Osteoblast (primary cell): ENCODE measurements around the gene GPR155. TPM values are rescaled to one million over a fixed set of nuclear protein-coding genes. Genes with fewer than 3 reads are reported as not detected.

Source experiments
- DNase-seq: peaks from one replicate; pipeline ENCODE4 v3.0.0; 2011; ENCODE audit warnings: low spot score, mixed read lengths; ENCODE audit not compliant: insufficient read length; ENCODE audit errors: missing footprints
- H2AFZ ChIP-seq: 2 replicates; pipeline ENCODE4 v1.6.0; 2011; ENCODE audit warnings: mild to moderate bottlenecking, low read length
- H3K27ac ChIP-seq: 2 replicates; pipeline ENCODE4 v1.5.1; 2011; ENCODE audit warnings: mild to moderate bottlenecking, low read depth, low read length, moderate library complexity
- H3K27me3 ChIP-seq: 2 replicates; pipeline ENCODE4 v1.6.0; 2012; ENCODE audit warnings: mild to moderate bottlenecking, control low read depth, inconsistent platforms, low read length, moderate library complexity; ENCODE audit not compliant: insufficient read depth
- H3K36me3 ChIP-seq: 2 replicates; pipeline ENCODE4 v1.5.1; 2011; ENCODE audit warnings: mild to moderate bottlenecking, low read length, control low read depth, moderate library complexity; ENCODE audit not compliant: insufficient read depth
- H3K4me1 ChIP-seq: 2 replicates; pipeline ENCODE4 v1.5.1; 2011; ENCODE audit warnings: mild to moderate bottlenecking, low read length, control low read depth, moderate library complexity; ENCODE audit not compliant: insufficient read depth
- H3K4me2 ChIP-seq: 2 replicates; pipeline ENCODE4 v1.6.0; 2011; ENCODE audit warnings: mild to moderate bottlenecking, low read length; ENCODE audit not compliant: insufficient read depth
- H3K4me3 ChIP-seq: fragments of 200-600 bp; sonication (generic); 3 replicates; pipeline ENCODE4 v1.5.1; 2012; ENCODE audit warnings: mild to moderate bottlenecking, low read length, inconsistent platforms; ENCODE audit not compliant: insufficient read depth
- H3K79me2 ChIP-seq: 2 replicates; pipeline ENCODE4 v1.6.0; 2012; ENCODE audit warnings: mild to moderate bottlenecking, low read length, control low read depth, inconsistent platforms; ENCODE audit not compliant: insufficient read depth
- H3K9me3 ChIP-seq: 2 replicates; pipeline ENCODE4 v1.5.1; 2011; ENCODE audit warnings: low read depth, low read length, control low read depth
- H4K20me1 ChIP-seq: 2 replicates; pipeline ENCODE4 v1.6.0; 2012; ENCODE audit warnings: mild to moderate bottlenecking, low read length, control low read depth; ENCODE audit not compliant: insufficient read depth
- CTCF ChIP-seq: IDR thresholded peaks from 2 replicates; pipeline ENCODE4 v1.5.1; 2011; ENCODE audit warnings: mild to moderate bottlenecking, low read depth, low read length, moderate library complexity; ENCODE audit errors: extremely low read depth
- total RNA-seq: library from RNA; depleted of rRNA; stranded (reverse); fragments of >200 nt; gene quantifications from 2 replicates; pipeline ENCODE4 v1.2.3, GENCODE V29; 2012

Gene GPR155
- total RNA-seq, 1 donor: 4.3 TPM

- H2AFZ ChIP-seq: no peak overlapping the region
- no peaks in the 10 kb centered on the region for H3K36me3 ChIP-seq
- H3K4me2 ChIP-seq: no peak overlapping the region
- no peaks in the 10 kb centered on the region for H3K79me2 ChIP-seq
- H3K4me3 ChIP-seq: no peak overlapping the region
- no peak overlapping the region for H3K27ac ChIP-seq
- no peaks in the 10 kb centered on the region for H3K4me1 ChIP-seq
- DNase-seq: peak; percentile 2
- H4K20me1 ChIP-seq: no peaks in the 10 kb centered on the region
- TF ChIP-seq CTCF: no peak
- no peaks in the 10 kb centered on the region for H3K9me3 ChIP-seq
- no peaks in the 10 kb centered on the region for H3K27me3 ChIP-seq
Observed at GRCh38 chr2:174454566-174454965, 32.3 kb downstream of the GPR155 start.

GRCh38 chr2:174450021-174450816, 36.6 kb downstream of the GPR155 start:
- no peak for TF ChIP-seq CTCF
- H3K4me1 ChIP-seq: no peaks in the 10 kb centered on the region
- no peaks in the 10 kb centered on the region for H3K27me3 ChIP-seq
- H2AFZ ChIP-seq: no peak overlapping the region
- no peaks in the 10 kb centered on the region for H3K9me3 ChIP-seq
- no peaks in the 10 kb centered on the region for H3K79me2 ChIP-seq
- no peak overlapping the region for H3K4me2 ChIP-seq
- no peaks in the 10 kb centered on the region for H3K36me3 ChIP-seq
- no peak overlapping the region for H3K27ac ChIP-seq
- no peak for DNase-seq
- H3K4me3 ChIP-seq: no peak overlapping the region
- H4K20me1 ChIP-seq: no peaks in the 10 kb centered on the region

- H4K20me1 ChIP-seq: no peaks in the 10 kb centered on the region
- H3K4me1 ChIP-seq: no peaks in the 10 kb centered on the region
- H2AFZ ChIP-seq: no peak overlapping the region
- H3K4me3 ChIP-seq: no peak overlapping the region
- H3K27ac ChIP-seq: no peak overlapping the region
- H3K9me3 ChIP-seq: no peaks in the 10 kb centered on the region
- TF ChIP-seq CTCF: no peak
- DNase-seq: no peak
- no peak overlapping the region for H3K4me2 ChIP-seq
- H3K79me2 ChIP-seq: no peaks in the 10 kb centered on the region
- H3K27me3 ChIP-seq: no peaks in the 10 kb centered on the region
- H3K36me3 ChIP-seq: no peaks in the 10 kb centered on the region
Observed at GRCh38 chr2:174449033-174449432, 37.8 kb downstream of the GPR155 start.

- no peaks in the 10 kb centered on the region for H3K9me3 ChIP-seq
- H2AFZ ChIP-seq: no peak overlapping the region
- H3K36me3 ChIP-seq: no peaks in the 10 kb centered on the region
- no peak for TF ChIP-seq CTCF
- H3K4me3 ChIP-seq: no peak overlapping the region
- no peak overlapping the region for H3K27ac ChIP-seq
- H3K4me1 ChIP-seq: peaks cover 11% of the 10 kb centered on the region
- H3K4me2 ChIP-seq: no peak overlapping the region
- H3K79me2 ChIP-seq: no peaks in the 10 kb centered on the region
- no peaks in the 10 kb centered on the region for H4K20me1 ChIP-seq
- no peak for DNase-seq
- no peaks in the 10 kb centered on the region for H3K27me3 ChIP-seq
Observed at GRCh38 chr2:174446531-174446930, 40.3 kb downstream of the GPR155 start.
